Measurements from ENCODE around the gene BPGM. TPM values are rescaled to one million over a fixed set of nuclear protein-coding genes. Genes with fewer than 3 reads are reported as not detected.

The BPGM gene
- total and polyA plus RNA-seq, 4 donors, result 44.7 to 121 (median 52.2) TPM

GRCh38 chr7:134699021-134699818 is 52.6 kb downstream of the BPGM start:
- Histone ChIP-seq H3K27me3 (ENCODE audit: control insufficient read depth, insufficient read depth, low read length) (no peaks in the 10 kb centered on the region), H3K4me3 (ENCODE audit: low read depth, low read length) (no peak overlapping the region), H3K36me3 (ENCODE audit: control insufficient read depth, insufficient read depth, low read length) (no peaks in the 10 kb centered on the region), H3K9me3 (ENCODE audit: control insufficient read depth, insufficient read depth, low read length) (no peaks in the 10 kb centered on the region), H3K4me1 (ENCODE audit: control insufficient read depth, insufficient read depth, low read length) (peaks cover 6% of the 10 kb centered on the region), H3K27ac (ENCODE audit: low read depth, low read length) (peak overlapping the region; percentile 36)
- no peak for DNase-seq (ENCODE audit: low read depth in 4 of 6, low spot score in 6 of 6)
- WGBS (ENCODE audit: insufficient coverage), result 56% methylated on average over 2 of the region's 8 CpGs

GRCh38 chr7:134699899-134700298 is 53.2 kb downstream of the BPGM start:
- no CpG with 5 or more reads among the region's 2 CpGs for WGBS (ENCODE audit: insufficient coverage)
- Histone ChIP-seq H3K4me1 (ENCODE audit: control insufficient read depth, insufficient read depth, low read length) (peaks cover 6% of the 10 kb centered on the region), H3K27ac (ENCODE audit: low read depth, low read length) (peak overlapping the region; percentile 36), H3K27me3 (ENCODE audit: control insufficient read depth, insufficient read depth, low read length) (no peaks in the 10 kb centered on the region), H3K4me3 (ENCODE audit: low read depth, low read length) (no peak overlapping the region), H3K36me3 (ENCODE audit: control insufficient read depth, insufficient read depth, low read length) (no peaks in the 10 kb centered on the region), H3K9me3 (ENCODE audit: control insufficient read depth, insufficient read depth, low read length) (no peaks in the 10 kb centered on the region)
- no peak for DNase-seq (ENCODE audit: low read depth in 4 of 6, low spot score in 6 of 6)

GRCh38 chr7:134701272-134701671 is 54.6 kb downstream of the BPGM start:
- H3K36me3 ChIP-seq (ENCODE audit: control insufficient read depth, insufficient read depth, low read length), result no peaks in the 10 kb centered on the region
- no peak for DNase-seq (ENCODE audit: low read depth in 4 of 6, low spot score in 6 of 6)
- H3K4me3 ChIP-seq (ENCODE audit: low read depth, low read length), result no peak overlapping the region
- H3K9me3 ChIP-seq (ENCODE audit: control insufficient read depth, insufficient read depth, low read length), result no peaks in the 10 kb centered on the region
- H3K27ac ChIP-seq (ENCODE audit: low read depth, low read length), result no peak overlapping the region
- H3K27me3 ChIP-seq (ENCODE audit: control insufficient read depth, insufficient read depth, low read length), result no peaks in the 10 kb centered on the region
- peaks cover 6% of the 10 kb centered on the region for H3K4me1 ChIP-seq (ENCODE audit: control insufficient read depth, insufficient read depth, low read length)
- WGBS (ENCODE audit: insufficient coverage), result 92% methylated on average over 1 of the region's 2 CpGs

GRCh38 chr7:134702366-134703240 is 56.0 kb downstream of the BPGM start:
- peak in 1 of 6 donors; percentile 59 for DNase-seq (ENCODE audit: low read depth in 4 of 6, low spot score in 6 of 6)
- WGBS (ENCODE audit: insufficient coverage), result 60% methylated on average over 6 of the region's 10 CpGs
- no peaks in the 10 kb centered on the region for H3K27me3 ChIP-seq (ENCODE audit: control insufficient read depth, insufficient read depth, low read length)
- H3K36me3 ChIP-seq (ENCODE audit: control insufficient read depth, insufficient read depth, low read length), result no peaks in the 10 kb centered on the region
- peaks cover 6% of the 10 kb centered on the region for H3K4me1 ChIP-seq (ENCODE audit: control insufficient read depth, insufficient read depth, low read length)
- no peaks in the 10 kb centered on the region for H3K9me3 ChIP-seq (ENCODE audit: control insufficient read depth, insufficient read depth, low read length)
- peak overlapping the region; percentile 58 for H3K27ac ChIP-seq (ENCODE audit: low read depth, low read length)
- H3K4me3 ChIP-seq (ENCODE audit: low read depth, low read length), result no peak overlapping the region

GRCh38 chr7:134703241-134703594 is 56.6 kb downstream of the BPGM start:
- H3K9me3 ChIP-seq (ENCODE audit: control insufficient read depth, insufficient read depth, low read length), result no peaks in the 10 kb centered on the region
- H3K27ac ChIP-seq (ENCODE audit: low read depth, low read length), result peak overlapping the region; percentile 54
- H3K36me3 ChIP-seq (ENCODE audit: control insufficient read depth, insufficient read depth, low read length), result no peaks in the 10 kb centered on the region
- no peak for DNase-seq (ENCODE audit: low read depth in 4 of 6, low spot score in 6 of 6)
- no peak overlapping the region for H3K4me3 ChIP-seq (ENCODE audit: low read depth, low read length)
- 100% methylated on average over 2 of the region's 2 CpGs for WGBS (ENCODE audit: insufficient coverage)
- H3K4me1 ChIP-seq (ENCODE audit: control insufficient read depth, insufficient read depth, low read length), result peaks cover 6% of the 10 kb centered on the region
- no peaks in the 10 kb centered on the region for H3K27me3 ChIP-seq (ENCODE audit: control insufficient read depth, insufficient read depth, low read length)

GRCh38 chr7:134703782-134704181 is 57.1 kb downstream of the BPGM start:
- no peak overlapping the region for H3K4me3 ChIP-seq (ENCODE audit: low read depth, low read length)
- no peaks in the 10 kb centered on the region for H3K9me3 ChIP-seq (ENCODE audit: control insufficient read depth, insufficient read depth, low read length)
- no peak for DNase-seq (ENCODE audit: low read depth in 4 of 6, low spot score in 6 of 6)
- peaks cover 6% of the 10 kb centered on the region for H3K4me1 ChIP-seq (ENCODE audit: control insufficient read depth, insufficient read depth, low read length)
- no peaks in the 10 kb centered on the region for H3K36me3 ChIP-seq (ENCODE audit: control insufficient read depth, insufficient read depth, low read length)
- H3K27ac ChIP-seq (ENCODE audit: low read depth, low read length), result peak overlapping the region; percentile 54
- H3K27me3 ChIP-seq (ENCODE audit: control insufficient read depth, insufficient read depth, low read length), result no peaks in the 10 kb centered on the region
- WGBS (ENCODE audit: insufficient coverage), result no CpG with 5 or more reads among the region's 6 CpGs

GRCh38 chr7:134704827-134705226 is 58.2 kb downstream of the BPGM start:
- no peak for DNase-seq (ENCODE audit: low read depth in 4 of 6, low spot score in 6 of 6)
- WGBS (ENCODE audit: insufficient coverage), result no CpG with 5 or more reads among the region's 5 CpGs
- no peak overlapping the region for H3K27ac ChIP-seq (ENCODE audit: low read depth, low read length)
- no peak overlapping the region for H3K4me3 ChIP-seq (ENCODE audit: low read depth, low read length)
- no peaks in the 10 kb centered on the region for H3K9me3 ChIP-seq (ENCODE audit: control insufficient read depth, insufficient read depth, low read length)
- H3K36me3 ChIP-seq (ENCODE audit: control insufficient read depth, insufficient read depth, low read length), result no peaks in the 10 kb centered on the region
- no peaks in the 10 kb centered on the region for H3K27me3 ChIP-seq (ENCODE audit: control insufficient read depth, insufficient read depth, low read length)
- peaks cover 3% of the 10 kb centered on the region for H3K4me1 ChIP-seq (ENCODE audit: control insufficient read depth, insufficient read depth, low read length)

GRCh38 chr7:134705716-134706115 is 59.1 kb downstream of the BPGM start:
- Histone ChIP-seq H3K27ac (ENCODE audit: low read depth, low read length) (no peak overlapping the region), H3K9me3 (ENCODE audit: control insufficient read depth, insufficient read depth, low read length) (no peaks in the 10 kb centered on the region), H3K36me3 (ENCODE audit: control insufficient read depth, insufficient read depth, low read length) (no peaks in the 10 kb centered on the region), H3K27me3 (ENCODE audit: control insufficient read depth, insufficient read depth, low read length) (no peaks in the 10 kb centered on the region), H3K4me1 (ENCODE audit: control insufficient read depth, insufficient read depth, low read length) (peaks cover 3% of the 10 kb centered on the region), H3K4me3 (ENCODE audit: low read depth, low read length) (no peak overlapping the region)
- WGBS (ENCODE audit: insufficient coverage), result no CpG with 5 or more reads among the region's 2 CpGs
- DNase-seq (ENCODE audit: low read depth in 4 of 6, low spot score in 6 of 6), result no peak

- Histone ChIP-seq H3K27ac (ENCODE audit: low read depth, low read length) (no peak overlapping the region), H3K27me3 (ENCODE audit: control insufficient read depth, insufficient read depth, low read length) (no peaks in the 10 kb centered on the region), H3K4me1 (ENCODE audit: control insufficient read depth, insufficient read depth, low read length) (peaks cover 3% of the 10 kb centered on the region), H3K36me3 (ENCODE audit: control insufficient read depth, insufficient read depth, low read length) (no peaks in the 10 kb centered on the region), H3K4me3 (ENCODE audit: low read depth, low read length) (no peak overlapping the region), H3K9me3 (ENCODE audit: control insufficient read depth, insufficient read depth, low read length) (no peaks in the 10 kb centered on the region)
- WGBS (ENCODE audit: insufficient coverage), result 100% methylated on average over 1 of the region's 5 CpGs
- DNase-seq (ENCODE audit: low read depth in 4 of 6, low spot score in 6 of 6), result no peak
Measured at GRCh38 chr7:134706468-134706867, 59.8 kb downstream of the BPGM start.
